Right atrium auricular region (tissue), 2 donors: Measurements from ENCODE around the gene RREB1. TPM values are rescaled to one million over a fixed set of nuclear protein-coding genes. Genes with fewer than 3 reads are reported as not detected.

Experiments
- DNase-seq: peaks from one replicate; pipeline ENCODE4 v3.0.0-alpha.2; 2019; ENCODE audit warnings: low spot score
- H3K27ac ChIP-seq, 2 donors: fragments of 200-600 bp; sonication (generic); 1 replicate in 1 of 2; 2 replicates in 1 of 2; pipeline ENCODE4 v1.5.1; 2016 to 2019
- H3K27me3 ChIP-seq, 2 donors: fragments of 200-600 bp; sonication (generic); one replicate each; pipeline versions ENCODE4 v1.5.1 to v1.6.0; 2017 to 2019
- H3K36me3 ChIP-seq: fragments of 200-600 bp; sonication (generic); one replicate; pipeline ENCODE4 v1.5.1; 2016
- H3K4me1 ChIP-seq, 2 donors: fragments of 200-600 bp; sonication (generic); one replicate each; pipeline versions ENCODE4 v1.5.1 to v1.6.0; 2017 to 2019
- H3K4me3 ChIP-seq, 2 donors: fragments of 200-600 bp; sonication (generic); 1 replicate in 1 of 2; 2 replicates in 1 of 2; pipeline ENCODE4 v1.5.1; 2017 to 2019; ENCODE audit warnings: mild to moderate bottlenecking in 1 of 2, moderate library complexity in 1 of 2
- H3K9me3 ChIP-seq, 2 donors: fragments of 200-600 bp; sonication (generic); one replicate each; pipeline ENCODE4 v1.5.1; 2019
- CTCF ChIP-seq, 2 donors: fragments of 200-600 bp; sonication (generic); IDR thresholded peaks; one replicate each; pipeline ENCODE4 v1.5.1; 2019; ENCODE audit warnings: antibody characterized with exemption in 2 of 2
- total RNA-seq, 2 donors: library from RNA; depleted of rRNA; stranded (reverse); fragments of >200 nt; gene quantifications; one replicate each; pipeline ENCODE4 v1.1.0, GENCODE V29; 2016

The RREB1 gene
- total RNA-seq, 2 donors from 2014 or later = 25.5 to 30.3 TPM

- peaks cover 0 to 69% of the 10 kb centered on the region in 2 donors for H3K4me1 ChIP-seq
These were observed 53.5 kb downstream of the RREB1 start for GRCh38 chr6:7161253-7161623.

GRCh38 chr6:7161845-7162244, 54.1 kb downstream of the RREB1 start:
- DNase-seq = no peak
- no peaks in the 10 kb centered on the region for H3K36me3 ChIP-seq
- peaks cover 0 to 69% of the 10 kb centered on the region in 2 donors for H3K4me1 ChIP-seq
- no peaks in the 10 kb centered on the region for H3K27me3 ChIP-seq
- no peak overlapping the region for H3K4me3 ChIP-seq
- no peaks in the 10 kb centered on the region for H3K9me3 ChIP-seq
- no peak overlapping the region for H3K27ac ChIP-seq
- TF ChIP-seq CTCF (IDR thresholded peaks at IDR 0.05) = no peak

More at GRCh38 chr6:7161253-7161623, 53.5 kb downstream of the RREB1 start:
- Histone ChIP-seq H3K27me3 (no peaks in the 10 kb centered on the region), H3K9me3 (no peaks in the 10 kb centered on the region), H3K4me3 (no peak overlapping the region), H3K27ac (no peak overlapping the region), H3K36me3 (no peaks in the 10 kb centered on the region)
- no peak for TF ChIP-seq CTCF (IDR thresholded peaks at IDR 0.05)
- no peak for DNase-seq

- peaks cover 0 to 59% of the 10 kb centered on the region in 2 donors for H3K4me1 ChIP-seq
These were observed 55.9 kb downstream of the RREB1 start for GRCh38 chr6:7163661-7164071.

GRCh38 chr6:7164536-7165001, 56.8 kb downstream of the RREB1 start:
- Histone ChIP-seq H3K27me3 (no peaks in the 10 kb centered on the region), H3K4me3 (no peak overlapping the region), H3K36me3 (no peaks in the 10 kb centered on the region), H3K27ac (peak overlapping the region; percentile 38 to 46), H3K9me3 (no peaks in the 10 kb centered on the region), H3K4me1 (peaks cover 0 to 66% of the 10 kb centered on the region in 2 donors)
- DNase-seq = no peak
- no peak for TF ChIP-seq CTCF (IDR thresholded peaks at IDR 0.05)

More at GRCh38 chr6:7163661-7164071, 55.9 kb downstream of the RREB1 start:
- no peak for TF ChIP-seq CTCF (IDR thresholded peaks at IDR 0.05)
- Histone ChIP-seq H3K9me3 (no peaks in the 10 kb centered on the region), H3K27ac (no peak overlapping the region), H3K36me3 (no peaks in the 10 kb centered on the region), H3K27me3 (no peaks in the 10 kb centered on the region), H3K4me3 (no peak overlapping the region)
- no peak for DNase-seq

GRCh38 chr6:7165002-7165889, 57.5 kb downstream of the RREB1 start:
- Histone ChIP-seq H3K4me3 (no peak overlapping the region), H3K27ac (peak overlapping the region; percentile 38 to 46), H3K27me3 (no peaks in the 10 kb centered on the region), H3K36me3 (no peaks in the 10 kb centered on the region), H3K4me1 (peaks cover 0 to 69% of the 10 kb centered on the region in 2 donors), H3K9me3 (no peaks in the 10 kb centered on the region)
- TF ChIP-seq CTCF (IDR thresholded peaks at IDR 0.05) = no peak
- DNase-seq = no peak
